ENCODE results near the gene SLC23A2.
"Not testable (repeated sequence)": the region's sequence is repeated elsewhere in the genome, so short reads cannot be mapped to it uniquely, and the experiment has no call there.

SLC23A2 gene

DNA sequence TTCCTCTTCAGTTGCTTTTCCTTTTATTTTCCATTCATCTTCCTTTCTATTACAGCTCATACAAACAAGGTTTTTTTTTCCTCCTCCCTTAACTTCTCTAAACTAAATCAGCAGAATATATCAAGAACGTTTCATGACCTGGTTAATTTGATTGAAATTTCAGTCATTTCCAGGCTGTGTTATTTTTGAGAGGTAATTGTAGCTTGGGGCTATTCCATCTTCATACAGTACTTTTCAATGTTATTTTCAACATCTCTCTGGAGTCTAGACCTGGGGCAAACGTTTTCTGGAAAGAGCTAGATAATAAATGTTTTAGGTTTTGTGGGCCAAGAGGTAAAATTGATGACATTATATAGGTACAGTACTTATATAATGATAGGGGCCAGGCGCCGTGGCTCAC, 4.0 kb upstream of the SLC23A2 start:
- DNase-seq, result no peak

- DNase-seq, result not testable (repeated sequence)
These were observed 3.5 kb upstream of the SLC23A2 start for GRCh38 chr20:5004825-5005224.

DNA sequence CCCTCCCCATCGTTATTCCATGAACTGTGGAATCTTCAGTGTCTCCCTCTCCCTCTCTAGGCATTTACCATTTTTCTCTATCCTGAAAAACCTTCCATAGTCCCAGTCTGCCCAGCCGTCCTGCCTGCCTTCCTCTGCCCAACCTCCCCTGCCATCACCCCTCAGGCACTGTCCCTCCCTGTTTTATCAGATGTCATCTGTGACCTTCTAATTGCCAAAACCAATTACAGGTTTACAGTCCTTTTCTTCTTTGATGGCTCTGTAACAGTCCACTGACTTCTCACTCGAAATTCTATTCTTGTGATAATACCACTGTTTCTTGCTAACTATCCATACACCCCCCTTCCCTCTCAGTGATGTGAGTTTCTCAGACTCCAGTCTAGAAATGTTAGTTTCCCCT, 2.3 kb upstream of the SLC23A2 start:
- DNase-seq, result no peak

GRCh38 chr20:5002077-5002413, 735 bp upstream of the SLC23A2 start:
- DNase-seq, result no peak

DNA sequence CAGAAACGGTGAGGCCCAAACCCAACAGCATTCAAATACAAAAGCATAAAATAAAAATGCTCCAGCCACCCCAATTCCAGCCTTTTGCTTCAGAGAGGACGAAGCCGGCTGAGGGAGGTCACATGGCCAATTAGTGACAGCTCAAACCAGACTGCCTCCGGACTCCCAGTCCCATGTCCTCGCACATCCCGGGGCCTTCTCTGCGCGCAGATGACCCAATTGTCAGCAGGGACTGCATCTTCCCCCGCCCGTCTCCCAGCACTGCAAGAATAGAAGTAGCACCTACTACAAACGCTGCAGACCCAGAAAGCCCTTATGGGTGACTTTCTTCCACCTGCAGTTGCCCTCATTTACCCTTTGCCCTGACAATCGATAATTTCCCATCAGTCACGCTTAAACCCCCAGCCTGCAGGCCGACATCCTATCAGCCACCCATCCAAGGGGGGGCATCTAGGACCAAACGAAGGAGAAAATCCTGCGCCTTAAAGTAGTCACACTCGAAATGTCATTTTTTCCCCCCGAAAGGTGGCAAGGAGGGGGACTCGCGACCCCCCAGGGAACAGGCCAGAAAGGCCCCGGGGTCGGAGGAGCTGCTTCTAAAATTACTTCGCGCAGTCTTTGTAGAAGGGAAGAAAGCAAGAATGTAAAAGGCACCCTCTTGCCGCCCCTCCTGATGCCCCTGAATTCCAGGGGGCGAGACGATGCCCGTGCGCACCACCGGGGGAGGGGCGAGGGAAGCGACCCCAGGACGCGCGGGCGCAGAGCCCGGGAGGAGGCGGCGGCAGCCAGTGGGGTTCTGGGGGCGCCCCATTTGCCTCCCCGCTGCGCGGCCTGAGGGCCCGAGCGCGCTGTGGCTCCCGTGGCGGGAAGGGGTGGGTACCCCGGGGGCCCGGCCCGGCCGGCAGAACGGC, 792 bp downstream of the SLC23A2 start:
- DNase-seq, result no peak

- no peak for DNase-seq
These were observed 1.5 kb downstream of the SLC23A2 start for GRCh38 chr20:4999788-5000187.

DNA sequence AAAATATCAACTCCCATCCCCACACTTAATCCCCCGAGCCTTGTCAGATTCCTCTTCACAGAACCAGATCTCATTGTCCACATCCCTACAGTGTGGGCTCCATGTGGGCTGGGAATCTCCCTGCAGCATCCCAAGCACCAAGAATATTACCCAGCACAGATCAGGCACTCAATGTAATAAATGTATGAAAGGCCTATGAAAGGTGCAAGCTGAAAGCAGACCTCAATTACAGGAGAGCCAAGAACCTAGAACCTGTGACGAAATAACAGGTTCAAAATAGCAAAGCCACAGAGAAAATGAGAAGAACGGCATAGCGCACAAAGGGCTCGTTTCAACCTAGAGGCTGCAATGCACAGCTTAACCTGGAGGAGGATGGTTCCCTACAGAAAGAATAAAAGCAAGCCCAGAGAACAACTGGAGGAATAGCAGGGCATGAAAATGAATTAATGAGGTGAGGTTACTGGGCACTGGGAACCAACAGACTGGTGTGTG, 3.1 kb downstream of the SLC23A2 start:
- DNase-seq, result no peak

GRCh38 chr20:4997222-4997621, 4.1 kb downstream of the SLC23A2 start:
- no peak for DNase-seq

DNA sequence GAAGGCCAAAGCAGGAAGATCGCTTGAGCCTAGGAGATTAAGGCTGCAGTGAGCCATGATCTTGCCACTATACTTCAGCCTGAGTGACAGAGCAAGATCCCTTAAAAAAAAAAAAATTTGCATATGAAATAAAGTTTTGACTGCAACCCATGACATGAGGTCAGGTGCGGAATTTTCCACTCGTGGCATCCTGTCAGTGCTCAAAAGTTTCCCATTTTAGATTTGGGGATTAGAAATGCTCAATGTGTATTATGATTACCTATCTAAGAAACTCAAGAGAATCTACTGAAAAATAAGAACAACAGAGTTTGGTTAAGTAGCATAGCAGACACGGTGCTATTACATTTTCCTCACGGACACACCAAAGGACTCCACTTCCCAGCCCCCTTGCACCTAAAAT, 11.7 kb downstream of the SLC23A2 start:
- DNase-seq, result no peak

DNA sequence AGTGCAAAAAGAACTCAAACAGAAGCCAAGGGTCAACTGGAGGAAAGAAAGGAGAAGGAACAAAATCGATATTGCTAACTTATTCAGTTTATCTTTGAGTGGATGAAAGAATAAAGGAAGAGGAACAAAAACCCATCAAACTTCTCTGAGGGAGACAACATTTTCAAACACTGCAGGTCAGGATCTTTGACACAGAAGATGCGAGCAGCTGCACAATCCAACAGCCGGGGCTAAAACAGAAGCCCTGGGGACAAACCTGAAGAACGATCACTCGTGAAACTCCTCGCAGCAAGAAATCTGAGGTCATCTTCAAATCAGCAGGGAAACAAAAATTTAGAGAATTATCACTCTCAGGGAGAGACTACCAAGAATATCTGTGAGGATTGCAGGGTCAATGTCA, 14.2 kb downstream of the SLC23A2 start:
- DNase-seq, result no peak

GRCh38 chr20:4985658-4986057, 15.7 kb downstream of the SLC23A2 start:
- DNase-seq, result no peak

DNA sequence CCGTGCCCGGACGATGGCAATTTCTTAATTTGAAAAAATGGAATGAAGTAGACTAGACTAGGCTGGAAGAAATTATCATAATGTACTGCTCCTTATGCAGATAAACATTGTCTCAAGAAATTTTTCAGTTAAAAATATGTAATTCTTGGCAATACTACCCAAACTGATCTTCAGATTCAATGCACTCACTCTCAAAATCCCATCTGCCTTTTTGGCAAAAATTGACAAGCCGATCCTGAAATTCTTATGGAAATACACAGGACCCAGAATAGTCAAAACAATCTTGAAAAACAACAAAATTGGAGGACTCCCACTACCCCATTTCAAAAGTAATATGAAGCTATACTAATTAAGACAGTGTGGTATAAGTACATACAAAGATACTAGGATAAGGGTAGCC, 19.0 kb downstream of the SLC23A2 start:
- DNase-seq, result no peak

GRCh38 chr20:4979841-4980410, 21.4 kb downstream of the SLC23A2 start:
- no peak for DNase-seq

GRCh38 chr20:4978050-4978918, 23.0 kb downstream of the SLC23A2 start:
- no peak for DNase-seq

- DNase-seq, result not testable (repeated sequence)
These were observed 25.3 kb downstream of the SLC23A2 start for GRCh38 chr20:4976014-4976413.

DNA sequence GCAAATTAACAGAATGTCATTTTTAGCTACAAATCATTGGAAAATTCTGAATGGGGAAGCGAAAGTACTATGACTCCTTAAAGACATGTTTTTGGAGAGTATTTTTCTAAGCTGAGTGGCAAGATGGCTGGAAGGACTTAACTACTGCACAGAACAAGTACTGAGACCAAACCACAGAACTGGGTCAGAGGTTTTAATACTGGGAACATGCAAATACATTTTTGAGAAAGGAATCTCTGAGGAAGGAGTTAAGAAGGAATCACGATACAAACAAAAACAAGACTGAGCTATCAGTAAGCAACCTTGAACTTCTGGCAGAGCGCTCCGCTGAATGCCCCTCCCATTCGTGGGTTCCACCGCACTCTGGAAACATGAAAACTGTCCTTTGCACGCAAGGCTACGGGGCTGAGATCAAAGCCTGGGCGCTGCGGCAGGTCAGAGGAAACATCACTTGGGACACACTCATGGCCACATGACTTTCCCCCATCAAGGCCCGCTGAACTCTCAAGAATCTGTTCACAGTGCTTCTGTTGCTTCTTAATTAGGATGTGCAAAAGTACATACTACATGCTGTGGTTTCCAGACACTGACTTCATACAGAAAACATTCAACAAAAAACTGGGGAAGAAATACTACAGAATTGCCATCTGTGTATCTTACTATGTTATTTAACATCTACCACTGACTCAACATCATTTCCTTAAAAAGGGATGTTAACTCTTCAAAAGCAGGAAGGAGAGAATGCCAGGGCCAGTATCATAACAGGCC, 27.8 kb downstream of the SLC23A2 start:
- peak; percentile 17 for DNase-seq

GRCh38 chr20:4972506-4973251, 28.6 kb downstream of the SLC23A2 start:
- no peak for DNase-seq

DNA sequence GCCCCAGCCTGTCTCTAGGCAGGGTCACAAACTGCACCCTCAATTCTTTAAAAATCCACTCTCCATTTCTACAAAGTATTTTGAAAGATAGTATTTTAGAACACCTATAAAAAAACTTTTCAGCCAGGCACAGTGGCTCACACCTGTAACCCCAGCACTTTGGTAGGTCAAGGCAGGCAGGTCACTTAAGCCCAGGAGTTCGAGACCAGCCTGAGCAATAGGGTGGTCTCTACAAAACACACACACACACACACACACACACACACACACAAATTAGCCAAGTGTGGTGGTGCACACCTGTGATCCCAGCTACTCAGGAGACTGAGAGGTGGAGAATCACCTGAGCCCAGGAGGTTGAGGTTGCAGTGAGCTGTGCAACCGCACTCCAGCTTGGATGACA, 30.2 kb downstream of the SLC23A2 start:
- no peak for DNase-seq

- no peak for DNase-seq
These were observed 33.4 kb downstream of the SLC23A2 start for GRCh38 chr20:4967752-4968477.

- no peak for DNase-seq
These were observed 34.2 kb downstream of the SLC23A2 start for GRCh38 chr20:4966826-4967751.

Data from stimulated activated naive CD4-positive, alpha-beta T cell treated with Interleukin-2 at 50 U/mL for 16 hours (primary cell).